ENCODE measurements around the gene OR11A1. TPM values are rescaled to one million over a fixed set of nuclear protein-coding genes. Genes with fewer than 3 reads are reported as not detected.

OR11A1 gene
- total and polyA plus RNA-seq, 2 experiments from 2014 or later, result not detected

DNA sequence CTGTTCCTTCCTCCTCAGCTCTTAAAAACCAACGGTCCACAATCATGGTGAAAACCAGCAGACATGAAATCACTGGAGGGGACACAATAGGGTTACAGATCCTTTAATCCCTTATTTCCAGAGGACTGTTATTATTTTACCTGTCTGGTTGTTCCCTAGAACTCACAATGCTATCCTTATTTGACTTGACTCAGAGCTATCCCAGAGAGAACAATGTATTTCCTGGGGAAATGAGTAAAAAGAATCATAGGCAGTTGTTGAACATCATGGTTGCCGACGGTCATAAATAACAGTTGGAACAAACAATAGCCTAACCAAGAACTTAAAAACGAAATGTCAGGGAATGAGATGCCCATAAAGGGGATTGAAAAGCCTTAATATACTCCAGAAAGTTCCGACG lies 9.4 kb upstream of the OR11A1 start (continued):
- TF ChIP-seq ZNF462 (CRISPR knock-in tag; IDR thresholded peaks at IDR 0.05), result no peak
- TF ChIP-seq NANOG (IDR thresholded peaks at IDR 0.05; ENCODE audit: borderline replicate concordance), result no peak

GRCh38 chr6:29465801-29466200 lies 8.9 kb upstream of the OR11A1 start:
- H3K27me3 Mint-ChIP-seq (ENCODE audit: insufficient read depth, low read depth, poor library complexity), result peaks cover 2% of the 10 kb centered on the region
- H3K4me1 Mint-ChIP-seq, result 0 out of 3 replicates have a peak, but pooled peaks cover 2% of the 10 kb centered on the region
- H4K20me1 ChIP-seq (replicated peaks; ENCODE audit: insufficient read depth), result no peaks in the 10 kb centered on the region
- no peak overlapping the region for H3K4me2 ChIP-seq
- peaks cover 23% of the 10 kb centered on the region for H3K9me2 ChIP-seq (ENCODE audit: insufficient read depth)
- H3K36me3 Mint-ChIP-seq (ENCODE audit: low read depth), result no peaks in the 10 kb centered on the region
- no peak overlapping the region for H3K27ac Mint-ChIP-seq
- H3K4me3 ChIP-seq, result no peak overlapping the region
- H3K79me2 ChIP-seq (replicated peaks; ENCODE audit: insufficient read depth), result no peaks in the 10 kb centered on the region
- ATAC-seq, result no peak
- no peaks in the 10 kb centered on the region for H3K4me1 ChIP-seq (ENCODE audit: insufficient read depth)
- H3K9me3 Mint-ChIP-seq, result no peaks in the 10 kb centered on the region
- no peaks in the 10 kb centered on the region for H3K36me3 ChIP-seq (ENCODE audit: insufficient read depth)
- DNase-seq (ENCODE audit: low spot score), result no peak
- H3K27me3 ChIP-seq (ENCODE audit: insufficient read depth), result no peaks in the 10 kb centered on the region
- H3K27ac ChIP-seq (ENCODE audit: low read depth), result no peak overlapping the region
- H3F3A ChIP-seq (replicated peaks; ENCODE audit: low read depth), result no peaks in the 10 kb centered on the region
- H2AFZ ChIP-seq, result no peak overlapping the region
- H3K4me3 Mint-ChIP-seq, result no peak overlapping the region
- TF ChIP-seq ZNF331 (CRISPR knock-in tag; IDR thresholded peaks at IDR 0.05; ENCODE audit: low read depth), result no peak
- TF ChIP-seq, protein P1, sequence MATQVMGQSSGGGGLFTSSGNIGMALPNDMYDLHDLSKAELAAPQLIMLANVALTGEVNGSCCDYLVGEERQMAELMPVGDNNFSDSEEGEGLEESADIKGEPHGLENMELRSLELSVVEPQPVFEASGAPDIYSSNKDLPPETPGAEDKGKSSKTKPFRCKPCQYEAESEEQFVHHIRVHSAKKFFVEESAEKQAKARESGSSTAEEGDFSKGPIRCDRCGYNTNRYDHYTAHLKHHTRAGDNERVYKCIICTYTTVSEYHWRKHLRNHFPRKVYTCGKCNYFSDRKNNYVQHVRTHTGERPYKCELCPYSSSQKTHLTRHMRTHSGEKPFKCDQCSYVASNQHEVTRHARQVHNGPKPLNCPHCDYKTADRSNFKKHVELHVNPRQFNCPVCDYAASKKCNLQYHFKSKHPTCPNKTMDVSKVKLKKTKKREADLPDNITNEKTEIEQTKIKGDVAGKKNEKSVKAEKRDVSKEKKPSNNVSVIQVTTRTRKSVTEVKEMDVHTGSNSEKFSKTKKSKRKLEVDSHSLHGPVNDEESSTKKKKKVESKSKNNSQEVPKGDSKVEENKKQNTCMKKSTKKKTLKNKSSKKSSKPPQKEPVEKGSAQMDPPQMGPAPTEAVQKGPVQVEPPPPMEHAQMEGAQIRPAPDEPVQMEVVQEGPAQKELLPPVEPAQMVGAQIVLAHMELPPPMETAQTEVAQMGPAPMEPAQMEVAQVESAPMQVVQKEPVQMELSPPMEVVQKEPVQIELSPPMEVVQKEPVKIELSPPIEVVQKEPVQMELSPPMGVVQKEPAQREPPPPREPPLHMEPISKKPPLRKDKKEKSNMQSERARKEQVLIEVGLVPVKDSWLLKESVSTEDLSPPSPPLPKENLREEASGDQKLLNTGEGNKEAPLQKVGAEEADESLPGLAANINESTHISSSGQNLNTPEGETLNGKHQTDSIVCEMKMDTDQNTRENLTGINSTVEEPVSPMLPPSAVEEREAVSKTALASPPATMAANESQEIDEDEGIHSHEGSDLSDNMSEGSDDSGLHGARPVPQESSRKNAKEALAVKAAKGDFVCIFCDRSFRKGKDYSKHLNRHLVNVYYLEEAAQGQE (IDR thresholded peaks at IDR 0.05; ENCODE audit: unreplicated experiment), result no peak
- TF ChIP-seq STAT1 (IDR thresholded peaks at IDR 0.05; ENCODE audit: unreplicated experiment), result no peak
- TF ChIP-seq NANOG (IDR thresholded peaks at IDR 0.05; ENCODE audit: borderline replicate concordance), result no peak
- TF ChIP-seq EZH2phosphoT487 (IDR thresholded peaks at IDR 0.05; ENCODE audit: unreplicated experiment), result no peak
- TF ChIP-seq ZNF462 (CRISPR knock-in tag; IDR thresholded peaks at IDR 0.05), result no peak

Data from GM23338 (cell line).